ENCODE data around the gene ELFN1.

DNA sequence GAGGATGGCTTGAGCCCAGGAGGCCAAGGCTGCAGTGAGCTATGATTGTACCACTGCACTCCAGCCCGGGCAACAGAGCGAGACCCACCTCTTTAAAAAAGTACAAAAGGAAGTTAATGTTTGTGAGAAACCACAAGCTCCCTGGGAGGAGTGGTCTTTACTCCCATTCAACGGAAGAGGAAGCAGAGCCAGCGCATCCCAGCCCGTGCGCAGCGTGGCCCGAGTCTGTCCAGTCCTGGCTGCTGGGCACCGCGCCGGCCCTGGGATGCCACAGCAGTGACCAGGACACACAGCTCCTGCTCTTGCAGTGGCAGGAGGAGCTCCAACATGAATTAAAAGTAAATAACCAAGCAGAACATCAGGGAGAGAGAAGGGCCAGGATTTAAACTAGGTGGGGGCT lies 68.4 kb downstream of the ELFN1 start:
- TF ChIP-seq, protein P1, sequence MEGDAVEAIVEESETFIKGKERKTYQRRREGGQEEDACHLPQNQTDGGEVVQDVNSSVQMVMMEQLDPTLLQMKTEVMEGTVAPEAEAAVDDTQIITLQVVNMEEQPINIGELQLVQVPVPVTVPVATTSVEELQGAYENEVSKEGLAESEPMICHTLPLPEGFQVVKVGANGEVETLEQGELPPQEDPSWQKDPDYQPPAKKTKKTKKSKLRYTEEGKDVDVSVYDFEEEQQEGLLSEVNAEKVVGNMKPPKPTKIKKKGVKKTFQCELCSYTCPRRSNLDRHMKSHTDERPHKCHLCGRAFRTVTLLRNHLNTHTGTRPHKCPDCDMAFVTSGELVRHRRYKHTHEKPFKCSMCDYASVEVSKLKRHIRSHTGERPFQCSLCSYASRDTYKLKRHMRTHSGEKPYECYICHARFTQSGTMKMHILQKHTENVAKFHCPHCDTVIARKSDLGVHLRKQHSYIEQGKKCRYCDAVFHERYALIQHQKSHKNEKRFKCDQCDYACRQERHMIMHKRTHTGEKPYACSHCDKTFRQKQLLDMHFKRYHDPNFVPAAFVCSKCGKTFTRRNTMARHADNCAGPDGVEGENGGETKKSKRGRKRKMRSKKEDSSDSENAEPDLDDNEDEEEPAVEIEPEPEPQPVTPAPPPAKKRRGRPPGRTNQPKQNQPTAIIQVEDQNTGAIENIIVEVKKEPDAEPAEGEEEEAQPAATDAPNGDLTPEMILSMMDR (IDR thresholded peaks at IDR 0.05; ENCODE audit: insufficient read depth, low read length): no peak
- TF ChIP-seq POLR2AphosphoS5 (IDR thresholded peaks at IDR 0.05; ENCODE audit: low read depth): no peak
- TF ChIP-seq, protein P2, sequence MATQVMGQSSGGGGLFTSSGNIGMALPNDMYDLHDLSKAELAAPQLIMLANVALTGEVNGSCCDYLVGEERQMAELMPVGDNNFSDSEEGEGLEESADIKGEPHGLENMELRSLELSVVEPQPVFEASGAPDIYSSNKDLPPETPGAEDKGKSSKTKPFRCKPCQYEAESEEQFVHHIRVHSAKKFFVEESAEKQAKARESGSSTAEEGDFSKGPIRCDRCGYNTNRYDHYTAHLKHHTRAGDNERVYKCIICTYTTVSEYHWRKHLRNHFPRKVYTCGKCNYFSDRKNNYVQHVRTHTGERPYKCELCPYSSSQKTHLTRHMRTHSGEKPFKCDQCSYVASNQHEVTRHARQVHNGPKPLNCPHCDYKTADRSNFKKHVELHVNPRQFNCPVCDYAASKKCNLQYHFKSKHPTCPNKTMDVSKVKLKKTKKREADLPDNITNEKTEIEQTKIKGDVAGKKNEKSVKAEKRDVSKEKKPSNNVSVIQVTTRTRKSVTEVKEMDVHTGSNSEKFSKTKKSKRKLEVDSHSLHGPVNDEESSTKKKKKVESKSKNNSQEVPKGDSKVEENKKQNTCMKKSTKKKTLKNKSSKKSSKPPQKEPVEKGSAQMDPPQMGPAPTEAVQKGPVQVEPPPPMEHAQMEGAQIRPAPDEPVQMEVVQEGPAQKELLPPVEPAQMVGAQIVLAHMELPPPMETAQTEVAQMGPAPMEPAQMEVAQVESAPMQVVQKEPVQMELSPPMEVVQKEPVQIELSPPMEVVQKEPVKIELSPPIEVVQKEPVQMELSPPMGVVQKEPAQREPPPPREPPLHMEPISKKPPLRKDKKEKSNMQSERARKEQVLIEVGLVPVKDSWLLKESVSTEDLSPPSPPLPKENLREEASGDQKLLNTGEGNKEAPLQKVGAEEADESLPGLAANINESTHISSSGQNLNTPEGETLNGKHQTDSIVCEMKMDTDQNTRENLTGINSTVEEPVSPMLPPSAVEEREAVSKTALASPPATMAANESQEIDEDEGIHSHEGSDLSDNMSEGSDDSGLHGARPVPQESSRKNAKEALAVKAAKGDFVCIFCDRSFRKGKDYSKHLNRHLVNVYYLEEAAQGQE (IDR thresholded peaks at IDR 0.05; ENCODE audit: insufficient replicate concordance, low read depth): no peak
- no peak for TF ChIP-seq GABPA (IDR thresholded peaks at IDR 0.05; ENCODE audit: low read depth)
- no peak for TF ChIP-seq SPI1 (IDR thresholded peaks at IDR 0.05; ENCODE audit: borderline replicate concordance, low read depth)
